ENCODE results near the gene UBE3C.
A peak's percentile ranks its signal among the peaks of the same experiment; 100 is the strongest.

The UBE3C gene

DNA sequence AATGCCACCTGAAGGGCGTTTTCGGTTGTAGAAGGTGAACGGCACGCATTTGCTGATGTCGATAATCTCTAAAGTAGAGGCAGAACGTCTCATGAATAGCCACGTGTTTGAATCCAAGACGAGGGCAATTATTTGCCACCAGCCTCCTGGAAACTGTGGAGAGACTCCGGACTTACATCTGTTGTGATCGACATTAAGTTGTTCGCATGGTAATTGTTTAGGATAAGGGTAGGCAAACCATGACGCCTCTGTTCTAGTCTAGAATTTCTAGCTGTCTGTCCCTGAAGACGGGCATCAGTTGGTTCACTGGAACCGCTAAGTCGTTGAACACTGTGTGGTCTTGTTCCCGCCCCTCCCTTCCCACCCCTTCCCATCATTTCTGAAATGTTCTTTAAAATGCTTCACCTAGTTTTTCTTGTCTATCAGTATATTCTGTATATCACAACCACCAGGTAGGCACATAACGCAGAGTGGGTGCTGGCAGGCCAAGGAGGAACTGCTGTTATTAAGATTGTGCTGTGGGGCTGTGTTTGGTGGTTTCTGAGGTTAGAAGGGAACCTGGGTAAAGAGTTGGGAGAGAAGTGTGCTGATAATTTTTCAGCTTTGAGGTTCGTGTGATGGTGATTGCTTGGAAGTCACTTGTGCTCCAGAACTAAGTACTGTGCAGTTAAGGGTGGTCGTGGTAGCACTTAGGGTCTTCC is 1.2 kb downstream of the UBE3C start:
- H3K27ac ChIP-seq: peak overlapping the region; percentile 99
- DNase-seq (ENCODE audit: low spot score): no peak
- TF ChIP-seq, protein P1, sequence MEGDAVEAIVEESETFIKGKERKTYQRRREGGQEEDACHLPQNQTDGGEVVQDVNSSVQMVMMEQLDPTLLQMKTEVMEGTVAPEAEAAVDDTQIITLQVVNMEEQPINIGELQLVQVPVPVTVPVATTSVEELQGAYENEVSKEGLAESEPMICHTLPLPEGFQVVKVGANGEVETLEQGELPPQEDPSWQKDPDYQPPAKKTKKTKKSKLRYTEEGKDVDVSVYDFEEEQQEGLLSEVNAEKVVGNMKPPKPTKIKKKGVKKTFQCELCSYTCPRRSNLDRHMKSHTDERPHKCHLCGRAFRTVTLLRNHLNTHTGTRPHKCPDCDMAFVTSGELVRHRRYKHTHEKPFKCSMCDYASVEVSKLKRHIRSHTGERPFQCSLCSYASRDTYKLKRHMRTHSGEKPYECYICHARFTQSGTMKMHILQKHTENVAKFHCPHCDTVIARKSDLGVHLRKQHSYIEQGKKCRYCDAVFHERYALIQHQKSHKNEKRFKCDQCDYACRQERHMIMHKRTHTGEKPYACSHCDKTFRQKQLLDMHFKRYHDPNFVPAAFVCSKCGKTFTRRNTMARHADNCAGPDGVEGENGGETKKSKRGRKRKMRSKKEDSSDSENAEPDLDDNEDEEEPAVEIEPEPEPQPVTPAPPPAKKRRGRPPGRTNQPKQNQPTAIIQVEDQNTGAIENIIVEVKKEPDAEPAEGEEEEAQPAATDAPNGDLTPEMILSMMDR (conservative IDR thresholded peaks at IDR 0.05; ENCODE audit: low read depth): no peak
- CTCF ChIA-PET: no interaction called here
- POLR2A ChIA-PET (ENCODE audit: low non-redundant PET): no interaction called here

- DNase-seq (ENCODE audit: low spot score): no peak
- ChIA-PET POLR2A (ENCODE audit: low non-redundant PET) (no interaction called here), CTCF (no interaction called here)
- H3K27ac ChIP-seq: peak overlapping the region; percentile 54
- TF ChIP-seq, protein P1 (conservative IDR thresholded peaks at IDR 0.05; ENCODE audit: low read depth): no peak
Observed at GRCh38 chr7:157140511-157140905, 1.8 kb downstream of the UBE3C start.

DNA sequence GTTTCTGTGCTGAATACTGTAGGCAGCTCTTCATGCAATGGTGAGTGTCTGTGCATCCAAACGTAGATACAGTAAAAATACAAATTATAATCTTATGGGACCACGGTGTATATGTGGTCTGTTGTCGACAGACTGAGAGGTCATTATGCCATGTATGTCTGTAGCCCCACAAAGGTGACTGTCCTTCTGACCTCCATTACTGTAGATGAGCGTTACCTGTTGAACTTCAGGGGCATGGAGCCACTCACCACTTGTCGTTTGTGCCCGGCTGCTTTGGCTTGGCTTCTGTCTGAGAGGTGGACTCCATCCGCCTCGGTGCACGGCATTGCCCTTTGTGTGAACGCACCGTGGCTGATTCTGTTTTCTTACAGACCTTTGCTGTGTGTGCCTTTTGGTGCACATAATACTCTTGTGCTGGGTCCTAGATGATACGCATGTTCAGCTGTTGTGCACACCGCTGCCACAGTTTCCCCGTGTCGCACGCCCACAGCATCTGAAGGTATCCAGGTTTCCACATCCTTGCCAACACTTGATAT is 2.9 kb downstream of the UBE3C start:
- CTCF ChIA-PET: interaction anchor here (0.5 kb wide), 1 partner anchor 114 kb away, joined by 4 read pairs; no protein-coding TSS in a partner anchor
- no peak overlapping the region for H3K27ac ChIP-seq
- no peak for DNase-seq (ENCODE audit: low spot score)
- TF ChIP-seq, protein P1 (conservative IDR thresholded peaks at IDR 0.05; ENCODE audit: low read depth): no peak
- POLR2A ChIA-PET (ENCODE audit: low non-redundant PET): no interaction called here

- ChIA-PET POLR2A (ENCODE audit: low non-redundant PET) (no interaction called here), CTCF (no interaction called here)
- DNase-seq (ENCODE audit: low spot score): no peak
- TF ChIP-seq, protein P1 (conservative IDR thresholded peaks at IDR 0.05; ENCODE audit: low read depth): no peak
- 0 out of 2 replicates have a peak overlapping the region, but pooled peaks have one; percentile 2 for H3K27ac ChIP-seq
Observed at GRCh38 chr7:157143788-157144187, 5.1 kb downstream of the UBE3C start.

DNA sequence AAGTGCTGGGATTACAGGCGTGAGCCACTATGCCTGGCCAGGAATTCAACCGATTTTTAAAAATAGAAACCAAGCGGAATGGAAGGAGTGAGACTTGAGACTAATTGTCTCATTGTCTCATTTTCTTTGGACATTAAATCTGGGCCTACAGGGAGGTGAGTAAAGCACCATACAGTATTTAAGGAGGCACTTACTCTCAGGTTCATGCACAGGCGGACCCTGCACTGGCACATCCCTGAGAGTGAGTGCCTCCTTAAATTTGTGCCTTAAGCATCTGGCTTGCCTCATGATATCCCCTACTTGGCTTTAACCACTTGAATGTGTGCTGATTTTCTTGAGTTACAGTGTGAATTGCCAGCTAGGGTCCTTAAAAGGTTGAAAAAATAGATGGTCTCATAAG is 10.6 kb downstream of the UBE3C start:
- TF ChIP-seq, protein P1 (conservative IDR thresholded peaks at IDR 0.05; ENCODE audit: low read depth): no peak
- CTCF ChIA-PET: no interaction called here
- POLR2A ChIA-PET (ENCODE audit: low non-redundant PET): no interaction called here
- H3K27ac ChIP-seq: peak overlapping the region; percentile 12
- DNase-seq (ENCODE audit: low spot score): no peak

DNA sequence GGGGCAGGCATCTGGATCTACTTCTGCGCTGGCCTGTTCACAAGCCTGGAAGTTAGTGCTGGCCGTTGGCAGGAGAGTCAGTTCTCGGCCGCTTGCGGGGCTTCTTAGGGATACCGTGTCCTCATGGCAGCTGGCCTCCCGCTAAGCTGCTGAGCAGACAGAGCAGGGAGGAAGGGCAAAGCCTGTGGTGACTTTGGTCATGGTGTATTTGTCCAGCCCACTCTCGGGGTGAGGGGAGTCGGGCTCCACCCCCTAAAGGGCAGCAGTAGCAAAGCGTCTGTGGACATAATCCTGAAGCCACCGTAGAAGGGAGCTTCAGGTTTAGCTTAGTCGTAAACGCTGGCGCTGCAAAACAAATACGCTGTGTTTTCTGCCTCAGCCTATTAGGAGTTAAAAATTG is 12.2 kb downstream of the UBE3C start:
- H3K27ac ChIP-seq: no peak overlapping the region
- DNase-seq (ENCODE audit: low spot score): no peak
- ChIA-PET POLR2A (ENCODE audit: low non-redundant PET) (no interaction called here), CTCF (no interaction called here)
- TF ChIP-seq, protein P1 (conservative IDR thresholded peaks at IDR 0.05; ENCODE audit: low read depth): no peak

Data from RWPE1 (cell line).